PC-3 (cell line): ENCODE measurements around the gene P2RY4. TPM values are rescaled to one million over a fixed set of nuclear protein-coding genes. Genes with fewer than 3 reads are reported as not detected.
"Not testable (repeated sequence)": the region's sequence is repeated elsewhere in the genome, so short reads cannot be mapped to it uniquely, and the experiment has no call there.

ENCODE experiments used
- ATAC-seq: fragments of 200-7000 bp; cut with Tn5 transposase; 2 replicates; pipeline ENCODE4 v1.9.1; 2020; ENCODE audit warnings: mild to moderate bottlenecking, moderate library complexity
- BruUV-seq: library from RNA; stranded (reverse); fragments of 400-500 nt; replicated peaks from 2 replicates; lab custom pipeline; 2021; lab: Mats Ljungman, UMichigan
- CTCF ChIA-PET: fragments of 300-600 bp; sonication (Branson Sonifier 250); formaldehyde crosslinking; loops from one replicate; lab custom pipeline; 2022; ENCODE audit warnings: antibody characterized with exemption; lab: Charles Lee
- POLR2A ChIA-PET: fragments of 300-600 bp; sonication (Branson Sonifier 250); formaldehyde crosslinking; loops from one replicate; lab custom pipeline; 2022; ENCODE audit warnings: antibody characterized with exemption; ENCODE audit not compliant: unreplicated experiment; lab: Charles Lee
- DNase-seq: peaks from one replicate; pipeline ENCODE4 v3.0.0-alpha.2; 2015
- H2AFZ ChIP-seq: fragments of 300-600 bp; sonication (generic); 2 replicates; pipeline ENCODE4 v1.6.0; 2016; ENCODE audit warnings: antibody characterized with exemption, low read length
- H3F3A ChIP-seq: fragments of 300-600 bp; sonication (generic); one replicate; pipeline ENCODE4 v1.6.0; 2017; ENCODE audit warnings: antibody characterized with exemption, low read length, control low read depth, mild to moderate bottlenecking; ENCODE audit not compliant: unreplicated experiment
- H3K27ac ChIP-seq: fragments of 300-600 bp; sonication (generic); 2 replicates; pipeline ENCODE4 v1.5.1; 2016; ENCODE audit warnings: mild to moderate bottlenecking, low read length
- H3K27me3 ChIP-seq: fragments of 300-600 bp; sonication (generic); 2 replicates; pipeline ENCODE4 v1.6.1; 2016; ENCODE audit warnings: low read length, mixed read lengths
- H3K36me3 ChIP-seq: fragments of 300-600 bp; sonication (generic); 2 replicates; pipeline ENCODE4 v1.6.1; 2016; ENCODE audit warnings: low read depth, mixed run types, low read length, mixed read lengths
- H3K4me1 ChIP-seq: fragments of 300-600 bp; sonication (generic); 2 replicates; pipeline ENCODE4 v1.5.1; 2016; ENCODE audit warnings: low read length; ENCODE audit not compliant: insufficient read depth
- H3K4me2 ChIP-seq: fragments of 300-600 bp; sonication (generic); 2 replicates; pipeline ENCODE4 v1.6.0; 2016; ENCODE audit warnings: low read length
- H3K4me3 ChIP-seq: fragments of 300-600 bp; sonication (generic); 2 replicates; pipeline ENCODE4 v1.5.1; 2016; ENCODE audit warnings: mild to moderate bottlenecking, low read length, mixed read lengths
- H3K79me2 ChIP-seq: fragments of 300-600 bp; sonication (generic); 2 replicates; pipeline ENCODE4 v1.6.1; 2017; ENCODE audit warnings: low read length, mixed read lengths
- H3K9ac ChIP-seq: fragments of 300-600 bp; sonication (generic); 2 replicates; pipeline ENCODE4 v1.6.0; 2016; ENCODE audit warnings: mild to moderate bottlenecking, low read length
- H3K9me2 ChIP-seq: fragments of 300-600 bp; sonication (generic); replicated peaks from 2 replicates; pipeline ENCODE4 v1.6.1; 2016; ENCODE audit warnings: mixed run types, low read length, mixed read lengths
- H3K9me3 ChIP-seq: fragments of 300-600 bp; sonication (generic); 2 replicates; pipeline ENCODE4 v1.6.1; 2016; ENCODE audit warnings: low read length, mixed read lengths
- H4K20me1 ChIP-seq: fragments of 300-600 bp; sonication (generic); 2 replicates; pipeline ENCODE4 v1.6.1; 2016; ENCODE audit warnings: low read length, mixed read lengths
- CTCF ChIP-seq: fragments of 300-600 bp; sonication (generic); conservative IDR thresholded peaks from 2 replicates; pipeline ENCODE4 v1.5.1; 2017; ENCODE audit warnings: antibody characterized with exemption, low read depth, mild to moderate bottlenecking, low read length
- EZH2 ChIP-seq: fragments of 300-600 bp; sonication (generic); IDR thresholded peaks from one replicate; pipeline ENCODE4 v1.6.1; 2017; ENCODE audit warnings: antibody characterized with exemption, mild to moderate bottlenecking, low read length; ENCODE audit not compliant: unreplicated experiment
- EZH2phosphoT487 ChIP-seq: fragments of 300-600 bp; sonication (generic); IDR thresholded peaks from 2 replicates; pipeline ENCODE4 v1.6.1; 2018; ENCODE audit warnings: mild to moderate bottlenecking, antibody characterized with exemption, low read length, borderline replicate concordance
- intact Hi-C: fragments of 100-400 bp; cut with micrococcal nuclease; formaldehyde crosslinking; loops from 2 replicates; pipeline ENCODE4 v1.9.0; 2023
- total RNA-seq: library from RNA; depleted of rRNA; stranded (reverse); fragments of >200 nt; gene quantifications from 2 replicates; pipeline ENCODE4 v1.2.3, GENCODE V29; 2014

Gene P2RY4
- total RNA-seq, 1 experiment from 2014 or later: 0.62 TPM

DNA sequence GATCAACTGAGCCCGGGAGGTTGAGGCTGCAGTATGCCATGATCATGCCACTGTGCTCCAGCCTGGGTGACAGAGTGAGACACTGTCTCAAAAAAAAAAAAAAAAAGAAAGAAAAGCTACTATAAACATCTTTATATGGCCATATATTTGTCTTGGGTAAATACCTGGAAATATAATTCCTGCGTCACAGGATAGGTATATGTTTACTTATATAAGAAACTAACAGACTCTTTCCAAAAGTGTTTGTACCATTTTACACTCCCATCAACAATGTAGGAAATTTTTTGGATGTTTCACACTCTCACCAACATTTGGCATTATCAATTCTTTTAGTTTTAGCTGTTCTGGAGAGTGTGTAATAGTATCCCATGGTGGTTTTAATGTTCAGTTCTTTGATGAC lies 12.8 kb downstream of the P2RY4 start:
- no TSS peak for BruUV-seq
- DNase-seq: peak; percentile 56
- intact Hi-C loops: no loop called here
- H4K20me1 ChIP-seq: no peaks in the 10 kb centered on the region
- no peak overlapping the region for H3K4me3 ChIP-seq
- peak overlapping the region; percentile 69 for H3K27ac ChIP-seq
- H3F3A ChIP-seq: no peaks in the 10 kb centered on the region
- TF ChIP-seq EZH2 (no peak), CTCF (no peak), EZH2phosphoT487 (no peak)
- H3K79me2 ChIP-seq: no peaks in the 10 kb centered on the region
- no peaks in the 10 kb centered on the region for H3K9me2 ChIP-seq
- no peak overlapping the region for H2AFZ ChIP-seq
- H3K9ac ChIP-seq: no peak overlapping the region
- no peaks in the 10 kb centered on the region for H3K36me3 ChIP-seq
- H3K4me1 ChIP-seq: peaks cover 18% of the 10 kb centered on the region
- peak; percentile 81 for ATAC-seq
- H3K9me3 ChIP-seq: no peaks in the 10 kb centered on the region
- ChIA-PET CTCF (interaction anchor here (0.6 kb wide), 1 partner anchor 49 kb away, joined by 3 read pairs; no protein-coding TSS in a partner anchor), POLR2A (interaction anchor here (0.6 kb wide), 1 partner anchor 131 kb away, joined by 3 read pairs; no protein-coding TSS in a partner anchor)
- H3K4me2 ChIP-seq: peak overlapping the region; percentile 27
- H3K27me3 ChIP-seq: no peaks in the 10 kb centered on the region

DNA sequence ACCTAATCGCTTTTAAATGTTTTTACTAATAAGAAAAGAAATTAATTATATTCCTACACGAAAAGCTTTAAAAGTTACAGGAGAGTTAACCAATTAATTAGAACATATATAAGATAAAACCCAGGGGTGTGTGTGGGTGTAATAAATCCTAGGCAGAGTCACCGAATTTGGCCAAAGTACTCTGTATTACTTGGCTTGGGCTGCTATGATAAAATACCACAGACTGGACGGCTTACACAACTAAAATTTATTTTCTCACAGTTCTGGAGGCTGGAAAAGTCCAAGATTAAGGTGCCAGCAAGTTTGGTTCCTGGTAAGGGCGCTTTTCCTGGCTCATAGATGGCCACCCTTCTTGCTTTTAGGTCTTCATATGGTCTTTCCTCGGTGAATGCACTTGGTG lies 15.1 kb downstream of the P2RY4 start:
- Histone ChIP-seq H3K27me3 (no peaks in the 10 kb centered on the region), H3K27ac (no peak overlapping the region), H3K4me2 (no peak overlapping the region), H3K4me1 (peaks cover 16% of the 10 kb centered on the region), H3F3A (no peaks in the 10 kb centered on the region), H3K79me2 (no peaks in the 10 kb centered on the region), H3K9me3 (no peaks in the 10 kb centered on the region), H4K20me1 (no peaks in the 10 kb centered on the region), H3K4me3 (no peak overlapping the region), H3K9ac (no peak overlapping the region), H3K36me3 (no peaks in the 10 kb centered on the region), H3K9me2 (no peaks in the 10 kb centered on the region), H2AFZ (no peak overlapping the region)
- DNase-seq (no peak), ATAC-seq (no peak)
- TF ChIP-seq EZH2phosphoT487 (no peak), EZH2 (no peak), CTCF (no peak)
- no TSS peak for BruUV-seq
- intact Hi-C loops: no loop called here
- ChIA-PET CTCF (no interaction called here), POLR2A (no interaction called here)

DNA sequence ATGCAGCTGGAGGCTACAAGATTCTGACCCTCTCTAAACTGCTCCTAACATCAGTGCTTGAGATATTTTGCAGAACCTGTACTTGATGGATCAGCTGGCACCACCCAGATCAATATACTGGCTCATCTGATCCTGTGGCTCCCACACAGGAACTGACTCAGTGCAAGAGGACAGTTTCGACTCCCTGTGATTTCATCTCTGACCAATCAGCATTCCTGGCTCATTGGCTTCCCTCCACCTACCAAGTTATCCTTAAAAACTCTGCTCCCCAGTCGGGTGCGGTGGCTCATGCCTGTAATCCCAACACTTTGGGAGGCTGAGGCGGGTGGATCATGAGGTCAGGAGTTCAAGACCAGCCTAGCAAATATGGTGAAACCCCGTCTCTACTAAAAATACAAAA lies 16.4 kb downstream of the P2RY4 start:
- CTCF ChIA-PET: not testable (repeated sequence)

More for the DNA sequence above, 16.4 kb downstream of the P2RY4 start:
- peak; percentile 74 for DNase-seq
- H3K4me2 ChIP-seq, H3K79me2 ChIP-seq, H3K9ac ChIP-seq, H4K20me1 ChIP-seq, H3K4me3 ChIP-seq, H3K27me3 ChIP-seq, intact Hi-C loops, BruUV-seq, H3K9me2 ChIP-seq, POLR2A ChIA-PET, H3F3A ChIP-seq, H3K36me3 ChIP-seq, H2AFZ ChIP-seq, H3K9me3 ChIP-seq: not testable (repeated sequence)
- ATAC-seq: peak; percentile 47
- H3K27ac ChIP-seq: peak overlapping the region; percentile 59; the same call in 1 of the 2 replicates
- peaks cover 16% of the 10 kb centered on the region for H3K4me1 ChIP-seq
